IPS-18c (cell line): ENCODE data around the gene FGF13.
A peak's percentile ranks its signal among the peaks of the same experiment; 100 is the strongest.

Experiments used
- H3K4me3 ChIP-seq: 2 replicates; pipeline ENCODE4 v1.7.0; 2013; ENCODE audit warnings: low read depth, mild to moderate bottlenecking, low read length, moderate library complexity; ENCODE audit not compliant: insufficient read depth
- H3K9me3 ChIP-seq: one replicate; pipeline ENCODE4 v1.6.1; 2013; ENCODE audit warnings: mild to moderate bottlenecking, low read length, moderate library complexity; ENCODE audit not compliant: control insufficient read depth, insufficient read depth

FGF13 gene

DNA sequence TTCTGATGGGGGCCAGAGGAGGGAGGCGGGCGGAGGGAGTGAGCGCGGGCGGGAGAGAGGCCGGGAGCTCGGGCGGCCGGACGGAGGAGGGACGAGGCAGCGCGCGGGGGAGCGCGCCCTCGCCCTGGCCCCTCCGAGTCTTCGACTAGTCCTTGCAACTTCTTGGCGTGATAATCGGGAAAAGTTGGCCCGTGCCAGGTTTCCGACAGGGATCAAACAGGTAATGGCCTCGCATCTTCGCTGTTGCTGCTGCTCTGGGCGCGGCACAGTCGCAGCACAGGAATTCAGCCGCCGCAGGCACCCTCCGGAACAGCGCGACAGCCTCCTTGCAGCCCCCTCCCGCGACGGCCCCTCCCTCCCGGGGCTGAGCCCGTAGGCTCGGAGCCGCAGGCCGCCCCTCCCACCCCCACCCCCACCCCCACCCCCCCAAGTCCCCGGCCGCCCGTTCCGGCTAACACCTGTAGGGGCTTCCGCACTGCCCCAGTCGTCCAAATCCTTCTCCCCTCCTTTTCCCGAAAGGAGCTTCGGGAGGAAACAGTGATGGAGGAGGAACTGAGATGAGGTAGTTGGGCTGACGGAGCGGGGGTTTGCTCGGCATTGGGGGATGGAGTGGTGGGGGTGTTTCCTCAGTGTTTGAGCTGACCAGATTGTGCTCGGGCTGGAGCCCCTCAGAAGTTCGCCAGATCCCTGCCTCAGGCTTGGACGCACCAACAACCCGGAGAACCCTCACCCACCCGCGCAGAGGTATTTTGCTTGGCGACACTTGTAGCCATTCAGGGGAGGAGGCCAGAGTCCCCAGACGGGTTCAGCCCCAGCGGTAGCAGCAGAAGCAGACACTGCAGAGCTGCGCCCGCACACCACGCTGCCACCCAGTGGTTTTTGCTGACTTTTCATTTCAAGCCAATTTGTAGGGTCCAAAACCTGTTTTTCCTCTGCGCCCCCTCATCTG lies at the start of gene FGF13:
Gene FGF13 (minus strand): TSS at position 319 of the 949 bp plus-strand sequence. CDS start 714 bp downstream, outside the sequence.
- Histone ChIP-seq H3K4me3 (peak within 1 kb of the TSS; percentile 57), H3K9me3 (peaks cover 6% of the 10 kb centered on the region)

DNA sequence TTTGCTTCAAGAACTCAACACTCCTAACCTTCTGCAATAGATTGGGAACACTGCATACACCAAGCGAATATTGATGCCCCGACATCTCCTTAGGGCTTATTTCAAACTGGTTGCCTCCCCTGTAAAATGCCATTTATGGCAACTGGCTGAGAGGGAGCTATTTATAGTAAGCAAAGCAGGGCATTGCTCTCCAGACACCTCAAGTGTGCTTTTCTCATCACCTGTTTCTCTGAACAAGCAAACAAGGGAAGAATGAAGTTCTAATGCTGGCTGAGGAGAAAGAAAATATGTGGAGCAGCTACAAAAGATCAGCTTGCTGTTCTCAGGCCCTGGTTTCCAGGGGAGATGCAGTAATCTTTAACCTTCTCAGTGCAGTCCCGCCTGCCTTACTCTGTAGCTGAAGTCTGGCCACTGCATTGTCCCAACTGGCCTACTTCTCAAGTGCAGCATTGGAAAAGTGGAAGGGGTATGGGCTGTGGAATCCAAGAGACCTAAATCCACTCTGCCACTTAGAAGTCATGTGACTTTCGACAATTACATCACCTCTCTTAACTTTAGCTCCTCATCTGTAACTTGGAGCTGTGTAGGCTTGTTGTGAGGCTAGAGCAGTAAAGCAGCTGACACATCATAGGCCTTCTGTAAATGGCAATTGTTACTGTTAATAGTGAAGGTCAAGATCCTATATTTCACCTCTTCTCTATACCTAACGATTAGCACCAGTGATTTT lies 47.9 kb upstream of the FGF13 start:
- H3K9me3 ChIP-seq, result no peaks in the 10 kb centered on the region
- H3K4me3 ChIP-seq, result no peak overlapping the region

DNA sequence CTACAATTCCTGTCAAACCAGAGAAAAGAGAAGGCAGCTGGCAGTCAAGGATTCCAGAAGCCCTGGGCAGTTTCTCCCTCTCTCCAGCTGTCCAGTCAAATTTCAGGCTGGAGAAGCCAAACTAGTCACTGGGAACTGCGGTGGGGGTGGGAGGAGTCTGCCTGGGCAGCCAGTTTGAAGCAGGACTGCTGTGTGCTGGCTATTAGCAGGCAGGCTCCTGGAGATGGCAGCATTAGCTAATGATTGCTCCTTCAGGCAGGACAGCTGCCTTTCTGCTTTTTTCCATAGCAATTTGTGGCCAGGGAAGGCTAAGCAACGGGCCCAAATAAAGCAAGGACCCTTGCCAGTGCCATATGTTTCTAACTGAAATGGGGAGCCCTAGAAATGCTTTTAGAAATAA lies 44.7 kb upstream of the FGF13 start:
- no peaks in the 10 kb centered on the region for H3K9me3 ChIP-seq
- no peak overlapping the region for H3K4me3 ChIP-seq

DNA sequence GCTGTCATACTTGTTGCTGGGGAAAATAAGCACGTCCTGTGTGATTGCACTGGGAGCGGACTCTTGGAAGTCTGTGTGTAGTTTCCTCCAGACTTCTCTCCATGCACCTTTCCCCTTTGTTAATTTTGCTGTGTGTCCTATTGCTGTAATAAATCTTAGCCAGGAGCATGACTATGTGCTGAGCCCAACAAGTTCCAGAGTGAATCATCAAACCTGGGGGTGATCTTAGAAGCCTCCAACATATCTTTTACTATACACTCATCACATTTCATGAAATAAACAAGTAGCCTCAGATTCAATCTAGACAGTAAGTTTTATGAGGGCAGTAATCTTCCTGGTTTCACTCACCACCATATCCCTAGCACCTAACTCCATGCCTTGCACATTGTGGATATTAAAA lies 43.3 kb upstream of the FGF13 start:
- H3K4me3 ChIP-seq, result no peak overlapping the region
- H3K9me3 ChIP-seq, result no peaks in the 10 kb centered on the region

DNA sequence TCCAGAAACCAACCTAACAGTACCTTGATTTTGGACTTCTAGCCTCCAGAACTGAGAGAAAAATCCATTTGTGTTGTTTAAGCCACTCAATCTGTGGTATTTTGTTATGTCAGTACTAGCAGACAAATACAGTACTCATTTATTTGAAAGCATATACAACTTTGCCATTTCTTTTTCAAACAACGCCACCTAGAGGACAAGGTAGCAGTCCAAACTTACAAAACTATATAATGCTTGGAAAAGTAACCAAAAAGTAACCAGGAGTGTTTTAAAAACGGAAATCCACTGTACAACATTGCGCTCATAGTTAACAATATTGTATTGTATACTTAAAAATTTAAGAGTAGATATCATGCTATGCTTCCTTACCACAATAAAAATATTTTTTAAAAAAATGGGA lies 37.0 kb upstream of the FGF13 start:
- H3K4me3 ChIP-seq, result no peak overlapping the region

DNA sequence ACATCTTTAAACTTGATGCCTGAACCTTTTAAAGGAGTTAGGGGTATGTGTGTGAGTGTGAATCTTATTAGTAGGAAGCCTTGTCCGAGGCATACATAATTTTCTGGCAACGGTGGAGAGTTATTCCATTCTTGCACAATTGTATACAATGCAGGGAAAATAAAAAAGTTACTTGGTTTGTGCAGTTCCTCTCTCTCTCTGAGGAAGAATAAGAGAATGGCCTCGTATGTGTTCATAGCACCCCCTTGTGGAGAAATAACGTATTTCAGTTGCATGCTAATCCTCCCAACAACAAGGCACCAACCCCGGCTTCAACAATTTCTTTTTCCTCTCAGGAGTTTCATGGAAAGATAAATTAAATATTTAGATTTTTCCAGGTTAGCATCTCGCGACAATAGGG lies 33.7 kb upstream of the FGF13 start:
- H3K9me3 ChIP-seq, result peaks cover 2% of the 10 kb centered on the region
- no peak overlapping the region for H3K4me3 ChIP-seq

More for the DNA sequence above, 37.0 kb upstream of the FGF13 start:
- H3K9me3 ChIP-seq, result no peaks in the 10 kb centered on the region

DNA sequence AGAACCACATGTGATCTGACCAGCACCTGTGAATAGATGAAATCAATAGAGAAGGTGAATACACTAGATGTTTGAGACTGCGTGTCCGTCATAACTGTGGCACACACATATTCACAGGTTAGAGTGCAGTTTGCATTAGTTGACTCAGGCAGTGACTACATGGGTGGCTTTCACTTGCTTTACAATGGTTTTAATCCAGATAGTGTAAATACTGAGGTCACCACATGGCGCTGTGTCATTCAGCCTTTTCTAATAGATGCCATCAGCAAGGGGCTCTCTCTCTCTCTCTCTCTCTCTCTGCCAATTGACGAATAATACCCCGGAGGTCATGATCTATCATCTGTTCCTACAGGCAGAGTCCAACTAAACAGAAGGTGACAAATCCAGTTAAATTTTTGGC lies 30.7 kb upstream of the FGF13 start:
- peaks cover 3% of the 10 kb centered on the region for H3K9me3 ChIP-seq
- no peak overlapping the region for H3K4me3 ChIP-seq

DNA sequence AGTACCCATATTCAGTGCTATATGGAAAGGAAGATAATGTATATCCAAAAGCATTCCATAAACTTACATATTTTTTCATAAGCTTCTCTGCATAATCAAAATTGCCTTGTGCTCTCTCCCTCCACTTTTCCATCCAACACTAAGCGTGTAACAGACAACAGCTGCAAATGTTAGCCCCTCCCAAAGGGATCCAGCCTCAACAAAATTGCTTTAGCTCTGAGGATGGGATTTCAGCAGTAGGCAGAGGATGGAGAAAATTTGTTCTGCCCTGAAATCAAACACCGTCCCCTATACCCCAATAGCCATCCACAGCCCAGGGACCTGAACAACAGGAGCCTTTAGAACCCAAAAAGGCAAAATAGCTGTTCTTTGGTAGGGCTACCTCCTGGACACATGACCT lies 28.8 kb upstream of the FGF13 start:
- Histone ChIP-seq H3K9me3 (peaks cover 6% of the 10 kb centered on the region), H3K4me3 (no peak overlapping the region)

DNA sequence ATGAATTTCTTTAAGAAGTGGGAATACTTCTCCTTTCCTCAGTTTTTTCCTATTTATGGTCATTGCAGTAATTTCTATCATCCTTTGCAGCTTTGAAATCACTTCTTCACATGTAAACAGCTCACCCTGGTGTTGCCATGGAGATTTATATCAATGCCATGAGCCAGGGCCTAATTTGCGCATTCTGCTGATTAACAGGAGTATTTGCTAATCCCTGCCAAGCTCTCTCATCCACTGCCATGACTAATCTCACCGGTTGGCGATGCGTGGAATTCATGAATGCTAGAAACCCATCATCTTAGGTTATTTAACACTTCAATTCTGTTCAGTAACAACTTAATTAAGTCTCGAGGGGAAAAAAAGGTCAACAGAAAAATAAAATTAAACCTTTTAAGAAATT lies 11.8 kb upstream of the FGF13 start:
- Histone ChIP-seq H3K9me3 (no peaks in the 10 kb centered on the region), H3K4me3 (no peak overlapping the region)

DNA sequence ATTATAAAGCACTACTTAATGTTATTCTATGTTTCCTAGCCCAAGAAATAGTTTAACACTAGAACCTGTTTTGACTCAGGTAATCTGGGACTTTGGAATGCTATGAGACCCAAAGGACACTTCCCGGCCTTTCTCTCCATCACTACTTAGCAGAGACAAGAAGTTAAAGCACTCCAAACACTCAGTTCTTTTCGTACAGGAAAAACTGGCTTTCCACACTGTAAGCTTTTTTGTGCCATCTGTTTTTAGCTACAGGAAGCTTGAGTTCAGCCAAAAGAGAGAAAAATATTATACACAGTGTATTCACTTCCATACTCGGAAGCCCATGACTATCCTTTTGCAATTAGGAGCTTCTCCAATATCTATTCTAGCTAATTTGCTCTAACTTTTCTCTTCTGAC lies 7.9 kb upstream of the FGF13 start:
- Histone ChIP-seq H3K9me3 (peaks cover 3% of the 10 kb centered on the region), H3K4me3 (no peak overlapping the region)

DNA sequence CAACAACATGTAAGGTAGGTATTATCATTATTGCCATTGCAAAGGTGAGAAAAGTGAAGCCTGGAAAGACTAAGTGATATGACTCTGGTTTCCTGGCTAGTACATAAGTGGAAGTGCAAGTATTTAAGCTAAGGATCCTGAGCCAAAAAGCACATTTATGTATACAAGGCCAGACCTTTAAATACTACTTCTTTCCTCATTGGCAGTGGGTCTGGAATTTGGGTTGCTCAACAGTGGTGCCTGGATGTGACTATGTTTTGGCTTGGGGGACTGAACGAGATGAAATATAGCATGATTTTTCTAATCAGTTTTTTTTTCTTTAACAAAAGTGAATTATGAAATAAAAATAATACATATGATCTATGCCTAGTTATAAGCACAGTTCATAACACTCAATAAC lies 7.4 kb upstream of the FGF13 start:
- Histone ChIP-seq H3K4me3 (no peak overlapping the region), H3K9me3 (peaks cover 6% of the 10 kb centered on the region)

DNA sequence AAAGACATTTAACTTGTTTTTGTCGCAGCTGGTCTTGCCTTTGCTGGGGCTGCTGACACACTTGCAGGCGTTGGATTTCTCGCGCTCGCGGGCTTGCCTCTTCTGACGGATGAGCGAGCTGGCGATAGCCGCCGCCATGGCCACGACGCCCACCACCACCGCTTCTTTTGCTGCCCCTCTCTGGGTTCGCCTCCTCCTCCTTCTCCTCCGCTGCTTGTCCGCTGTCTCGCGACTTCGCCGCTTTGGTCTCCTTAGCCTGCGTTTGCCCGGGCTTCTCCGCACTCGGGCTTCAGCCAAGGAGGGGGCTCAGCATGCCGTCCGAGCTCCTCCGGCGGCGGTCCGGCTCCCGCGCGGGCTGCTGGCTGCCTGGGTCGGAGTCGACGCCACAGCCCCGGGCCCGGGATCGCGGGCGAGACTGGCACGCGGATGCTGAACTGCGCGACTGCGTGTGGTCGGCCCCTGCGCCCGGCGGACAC lies 613 bp downstream of the FGF13 start:
- Histone ChIP-seq H3K9me3 (peaks cover 6% of the 10 kb centered on the region), H3K4me3 (peak overlapping the region; percentile 57)

DNA sequence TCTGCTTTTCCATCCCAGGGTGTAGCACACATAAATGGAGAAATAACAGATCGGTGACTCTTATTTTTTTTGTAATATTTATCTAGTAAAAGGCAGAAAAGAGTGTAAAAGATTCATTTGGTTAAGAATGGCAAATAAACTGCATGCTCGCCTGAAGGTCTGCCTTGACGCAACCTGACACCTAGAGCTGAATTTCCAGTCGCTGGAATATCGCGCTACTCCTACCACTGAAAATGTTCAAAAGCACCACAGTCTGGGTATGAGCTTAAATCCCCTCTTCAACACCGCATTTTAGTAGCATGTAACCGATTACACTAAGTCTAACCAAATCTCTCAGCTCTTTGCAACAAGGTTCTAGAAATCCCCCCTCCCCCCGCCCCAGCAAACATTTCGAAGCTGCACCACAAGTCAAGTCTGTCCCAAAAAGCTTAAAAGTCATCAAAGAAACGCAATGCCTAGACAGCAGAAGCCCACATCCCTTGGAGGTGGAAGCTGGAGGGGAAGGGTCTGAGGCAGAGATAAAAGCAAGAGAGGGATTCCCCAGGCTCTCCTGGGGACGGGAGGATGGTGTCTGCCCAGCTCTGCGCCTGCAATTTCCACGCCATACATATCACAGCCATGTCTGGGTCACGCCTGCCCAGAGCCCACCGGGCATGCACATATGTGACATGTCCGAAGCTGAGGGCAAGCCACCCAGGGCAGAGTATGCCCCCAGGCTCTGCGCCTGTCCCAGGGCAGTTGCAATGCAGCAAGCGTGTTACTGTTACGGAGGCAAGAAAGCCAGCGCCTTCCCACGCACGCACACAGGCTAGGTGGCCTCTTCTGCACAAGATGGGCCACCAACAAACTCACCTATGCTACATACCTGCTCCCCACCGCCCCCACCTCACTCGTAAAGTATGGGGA lies 1.4 kb downstream of the FGF13 start:
- peak overlapping the region; percentile 57 for H3K4me3 ChIP-seq

DNA sequence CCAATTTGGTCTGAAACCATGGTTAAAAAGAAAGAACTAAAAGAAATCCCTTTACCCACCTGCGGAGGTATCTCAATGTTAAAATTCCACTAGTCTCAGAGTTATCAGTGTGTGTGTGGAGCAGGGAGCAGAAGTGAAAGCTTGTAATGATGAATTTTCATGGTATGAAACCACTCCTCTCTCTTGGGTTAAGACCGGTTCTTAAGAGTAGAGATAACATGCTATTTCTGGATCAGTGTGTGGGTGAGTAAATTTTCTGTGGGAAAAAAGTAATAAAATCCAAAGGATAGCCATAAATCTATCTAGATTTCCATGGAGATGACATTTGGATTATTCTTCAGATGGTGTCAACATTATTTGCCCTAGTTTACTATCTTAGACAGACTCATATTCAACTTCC lies 3.2 kb downstream of the FGF13 start:
- Histone ChIP-seq H3K4me3 (no peak overlapping the region), H3K9me3 (no peaks in the 10 kb centered on the region)

More for the DNA sequence above, 1.4 kb downstream of the FGF13 start:
- peaks cover 6% of the 10 kb centered on the region for H3K9me3 ChIP-seq

DNA sequence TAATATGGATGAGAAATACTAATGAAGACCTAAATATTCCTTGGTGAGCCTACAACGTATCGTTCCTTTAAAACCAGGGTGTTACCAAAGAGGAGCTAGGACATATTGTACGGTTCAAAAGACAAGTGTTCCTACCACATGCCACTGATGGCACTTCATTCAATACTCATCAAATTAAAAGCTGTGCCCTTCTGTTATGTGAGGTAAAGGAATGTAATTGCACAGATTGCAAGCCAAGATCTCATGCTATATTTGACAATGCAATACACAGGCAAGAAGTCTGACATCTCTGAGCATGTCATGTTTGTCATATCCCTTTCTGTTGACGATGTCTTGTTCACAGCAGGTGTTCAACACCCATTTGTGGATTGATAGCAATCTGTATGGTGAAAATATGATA lies 6.9 kb downstream of the FGF13 start:
- no peak overlapping the region for H3K4me3 ChIP-seq
- no peaks in the 10 kb centered on the region for H3K9me3 ChIP-seq

DNA sequence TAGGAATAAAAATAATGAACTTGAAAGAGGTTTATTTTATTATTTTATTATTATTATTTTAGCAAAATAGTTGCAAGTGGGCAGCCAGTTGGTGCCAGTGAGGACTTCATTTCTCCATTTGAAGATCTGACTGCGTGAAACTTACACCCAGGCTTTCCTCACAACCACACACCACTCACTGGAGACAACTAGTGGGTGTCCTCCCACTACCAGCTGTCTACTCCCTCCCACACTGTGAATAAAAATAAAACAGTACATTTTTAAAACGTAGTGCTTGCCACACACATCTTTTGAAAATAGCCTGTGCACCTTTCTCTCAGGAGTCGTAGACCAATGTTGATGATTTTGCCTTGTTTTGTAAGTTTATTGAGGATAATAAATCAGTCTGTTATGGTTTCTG lies 7.4 kb downstream of the FGF13 start:
- no peak overlapping the region for H3K4me3 ChIP-seq
- no peaks in the 10 kb centered on the region for H3K9me3 ChIP-seq

DNA sequence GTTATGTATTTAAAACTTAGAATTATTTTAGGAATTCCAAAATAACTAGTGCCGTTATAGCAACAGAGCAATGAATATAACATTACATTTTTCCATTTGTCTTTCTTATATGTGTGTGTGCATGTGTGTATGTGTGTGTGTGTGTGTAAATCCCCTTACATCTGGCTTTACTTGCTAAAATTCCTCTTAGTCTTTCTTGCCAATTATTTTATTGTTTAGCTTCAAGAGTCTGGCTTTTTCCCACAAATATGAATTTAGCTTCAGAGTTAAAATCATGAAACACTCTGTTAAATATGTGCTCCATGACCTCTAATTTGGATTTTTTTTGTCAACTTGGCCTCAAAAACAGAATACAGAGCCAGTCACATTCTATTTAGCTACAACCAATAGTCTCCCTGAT lies 18.9 kb downstream of the FGF13 start:
- peaks cover 2% of the 10 kb centered on the region for H3K9me3 ChIP-seq
- H3K4me3 ChIP-seq, result no peak overlapping the region
